ENCODE data around the gene DAAM1. TPM values are rescaled to one million over a fixed set of nuclear protein-coding genes. Genes with fewer than 3 reads are reported as not detected.

Gene DAAM1
- total and polyA plus RNA-seq, 3 donors from 2014 or later, result 23.9 to 57.3 (median 54.6) TPM

GRCh38 chr14:59356312-59356711 lies 167.8 kb downstream of the DAAM1 start:
- Histone ChIP-seq H3K4me3 (no peak overlapping the region), H3K36me3 (ENCODE audit: low read depth, missing control alignments) (no peaks in the 10 kb centered on the region), H3K9me3 (no peaks in the 10 kb centered on the region), H3K27me3 (no peaks in the 10 kb centered on the region), H3K27ac (no peak overlapping the region), H3K4me1 (peaks cover 15% of the 10 kb centered on the region)
- intact Hi-C loops (cut with DNase I; ENCODE audit: low total_unique reads), result no loop called here
- no peak for DNase-seq
- TF ChIP-seq POLR2A (IDR thresholded peaks at IDR 0.05) (no peak), CTCF (IDR thresholded peaks at IDR 0.05) (no peak)
- 74 to 79% methylated on average over 2 of the region's 2 CpGs for WGBS, 2 donors

- no peaks in the 10 kb centered on the region for H3K27me3 ChIP-seq
- H3K27ac ChIP-seq, result no peak overlapping the region
- intact Hi-C loops (cut with DNase I; ENCODE audit: low total_unique reads), result no loop called here
- no peaks in the 10 kb centered on the region for H3K9me3 ChIP-seq
- peaks cover 18% of the 10 kb centered on the region for H3K4me1 ChIP-seq
- no peaks in the 10 kb centered on the region for H3K36me3 ChIP-seq (ENCODE audit: low read depth, missing control alignments)
- TF ChIP-seq CTCF (IDR thresholded peaks at IDR 0.05) (no peak), POLR2A (IDR thresholded peaks at IDR 0.05) (no peak)
- DNase-seq, result no peak
- 90 to 92% methylated on average over 3 of the region's 3 CpGs for WGBS, 2 donors
- no peak overlapping the region for H3K4me3 ChIP-seq
Observed at GRCh38 chr14:59356767-59357166, 168.3 kb downstream of the DAAM1 start.

- H3K27me3 ChIP-seq, result no peaks in the 10 kb centered on the region
- H3K9me3 ChIP-seq, result no peaks in the 10 kb centered on the region
- intact Hi-C loops (cut with DNase I; ENCODE audit: low total_unique reads), result no loop called here
- 68 to 75% methylated on average over 1 of the region's 1 CpG for WGBS, 2 donors
- peaks cover 18% of the 10 kb centered on the region for H3K4me1 ChIP-seq
- no peak overlapping the region for H3K4me3 ChIP-seq
- no peak for TF ChIP-seq POLR2A (IDR thresholded peaks at IDR 0.05)
- no peak for DNase-seq
- no peak overlapping the region for H3K27ac ChIP-seq
- no peaks in the 10 kb centered on the region for H3K36me3 ChIP-seq (ENCODE audit: low read depth, missing control alignments)
Observed at GRCh38 chr14:59358102-59358501, 169.6 kb downstream of the DAAM1 start.

GRCh38 chr14:59358784-59359183 lies 170.3 kb downstream of the DAAM1 start:
- Histone ChIP-seq H3K4me3 (no peak overlapping the region), H3K4me1 (peaks cover 18% of the 10 kb centered on the region), H3K27ac (no peak overlapping the region), H3K27me3 (no peaks in the 10 kb centered on the region), H3K9me3 (no peaks in the 10 kb centered on the region), H3K36me3 (ENCODE audit: low read depth, missing control alignments) (no peaks in the 10 kb centered on the region)
- intact Hi-C loops (cut with DNase I; ENCODE audit: low total_unique reads), result no loop called here
- WGBS, 2 donors, result 91 to 95% methylated on average over 1 of the region's 1 CpG
- TF ChIP-seq POLR2A (IDR thresholded peaks at IDR 0.05) (no peak), CTCF (IDR thresholded peaks at IDR 0.05) (no peak)
- DNase-seq, result no peak

GRCh38 chr14:59359431-59360124 lies 171.1 kb downstream of the DAAM1 start:
- 67 to 68% methylated on average over 4 of the region's 4 CpGs for WGBS, 2 donors
- no peak for TF ChIP-seq POLR2A (IDR thresholded peaks at IDR 0.05)
- TF ChIP-seq CTCF (IDR thresholded peaks at IDR 0.05), result no peak
- H3K9me3 ChIP-seq, result no peaks in the 10 kb centered on the region
- H3K27me3 ChIP-seq, result no peaks in the 10 kb centered on the region
- peaks cover 18% of the 10 kb centered on the region for H3K4me1 ChIP-seq
- intact Hi-C loops (cut with DNase I; ENCODE audit: low total_unique reads), result no loop called here
- H3K27ac ChIP-seq, result peak overlapping the region in 1 of 2 donors; percentile 11
- no peak overlapping the region for H3K4me3 ChIP-seq
- DNase-seq, result no peak
- no peaks in the 10 kb centered on the region for H3K36me3 ChIP-seq (ENCODE audit: low read depth, missing control alignments)
